Measurements from ENCODE around the gene PCDHGB5. TPM values are rescaled to one million over a fixed set of nuclear protein-coding genes. Genes with fewer than 3 reads are reported as not detected.
"Not testable (repeated sequence)": the region's sequence is repeated elsewhere in the genome, so short reads cannot be mapped to it uniquely, and the experiment has no call there.

The PCDHGB5 gene
- polyA plus RNA-seq, 1 donor from 2014 or later, result 1.9 TPM

DNA sequence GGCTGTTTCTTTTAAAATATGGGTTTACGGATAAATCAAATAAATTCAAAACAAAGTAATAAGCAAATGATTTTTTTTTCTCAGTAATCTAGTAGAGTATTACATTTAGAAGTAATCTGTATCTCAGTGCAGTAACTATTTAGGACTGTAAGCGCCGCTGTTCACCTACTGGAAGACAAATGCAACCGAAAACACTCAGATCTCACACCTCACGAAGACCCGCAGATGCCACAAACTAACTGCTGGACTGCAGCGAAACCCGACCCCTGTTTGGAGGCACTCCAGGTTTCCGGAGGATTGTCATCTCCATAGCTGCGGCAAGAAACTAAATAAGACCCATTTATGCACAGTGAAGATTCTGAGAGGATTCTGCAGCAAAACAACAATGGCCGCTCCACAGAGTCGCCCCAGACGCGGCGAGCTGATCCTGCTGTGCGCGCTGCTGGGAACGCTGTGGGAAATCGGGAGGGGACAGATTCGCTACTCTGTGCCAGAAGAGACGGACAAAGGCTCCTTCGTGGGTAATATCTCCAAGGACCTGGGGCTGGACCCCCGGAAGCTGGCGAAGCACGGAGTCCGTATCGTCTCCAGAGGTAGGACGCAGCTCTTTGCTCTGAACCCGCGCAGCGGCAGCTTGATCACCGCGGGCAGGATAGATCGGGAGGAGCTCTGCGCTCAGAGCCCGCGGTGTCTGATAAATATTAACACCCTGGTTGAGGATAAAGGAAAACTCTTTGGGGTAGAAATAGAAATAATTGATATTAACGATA lies 5.1 kb upstream of the PCDHGB5 start, which contains the start of gene PCDHGA8:
PCDHGA8 (plus strand) TSS at position 205 of the 770 bp plus-strand sequence; CDS start at position 386, 181 bp downstream.
- H3K4me1 Mint-ChIP-seq, result peaks cover 0 to 4% (median 2%) of the 10 kb centered on the region in 3 donors
- H3K36me3 Mint-ChIP-seq, result peaks cover 3% of the 10 kb centered on the region
- no peak within 1 kb of the TSS for H3K4me3 Mint-ChIP-seq
- peaks cover 32% of the 10 kb centered on the region for H3K27me3 Mint-ChIP-seq
- H3K27ac Mint-ChIP-seq, result peak within 1 kb of the TSS in 2 of 3 donors; percentile 53 to 76
- H3K9me3 Mint-ChIP-seq, result peaks cover 10 to 27% (median 22%) of the 10 kb centered on the region in 3 donors

- peaks cover 0 to 4% (median 2%) of the 10 kb centered on the region in 3 donors for H3K4me1 Mint-ChIP-seq
- H3K4me3 Mint-ChIP-seq, result no peak overlapping the region
- peaks cover 10 to 26% (median 22%) of the 10 kb centered on the region in 3 donors for H3K9me3 Mint-ChIP-seq
- peaks cover 3% of the 10 kb centered on the region for H3K36me3 Mint-ChIP-seq
- peak overlapping the region in 1 of 3 donors; percentile 62 for H3K27ac Mint-ChIP-seq
- H3K27me3 Mint-ChIP-seq, result peaks cover 32% of the 10 kb centered on the region
Observed at GRCh38 chr5:141393267-141393666, 4.5 kb upstream of the PCDHGB5 start.

GRCh38 chr5:141394401-141395187 lies 3.2 kb upstream of the PCDHGB5 start:
- peaks cover 36% of the 10 kb centered on the region for H3K27me3 Mint-ChIP-seq
- peak overlapping the region in 1 of 3 donors; percentile 83 for H3K27ac Mint-ChIP-seq
- peaks cover 9 to 29% (median 24%) of the 10 kb centered on the region in 3 donors for H3K9me3 Mint-ChIP-seq

GRCh38 chr5:141398608-141399007 lies 861 bp downstream of the PCDHGB5 start:
- peak overlapping the region in 2 of 4 donors; percentile 8 to 81 for H3K4me3 Mint-ChIP-seq
- H3K36me3 Mint-ChIP-seq, result peaks cover 4% of the 10 kb centered on the region
- peak overlapping the region in 2 of 3 donors; percentile 46 to 51 for H3K27ac Mint-ChIP-seq
- H3K4me1 Mint-ChIP-seq, result peaks cover 0 to 3% (median 3%) of the 10 kb centered on the region in 3 donors
- peaks cover 5 to 35% (median 19%) of the 10 kb centered on the region in 3 donors for H3K9me3 Mint-ChIP-seq
- H3K27me3 Mint-ChIP-seq, result peaks cover 42% of the 10 kb centered on the region

More at GRCh38 chr5:141394401-141395187, 3.2 kb upstream of the PCDHGB5 start:
- not testable (repeated sequence) for H3K36me3 Mint-ChIP-seq, H3K4me1 Mint-ChIP-seq
- peak overlapping the region in 1 of 4 donors; percentile 17 for H3K4me3 Mint-ChIP-seq

DNA sequence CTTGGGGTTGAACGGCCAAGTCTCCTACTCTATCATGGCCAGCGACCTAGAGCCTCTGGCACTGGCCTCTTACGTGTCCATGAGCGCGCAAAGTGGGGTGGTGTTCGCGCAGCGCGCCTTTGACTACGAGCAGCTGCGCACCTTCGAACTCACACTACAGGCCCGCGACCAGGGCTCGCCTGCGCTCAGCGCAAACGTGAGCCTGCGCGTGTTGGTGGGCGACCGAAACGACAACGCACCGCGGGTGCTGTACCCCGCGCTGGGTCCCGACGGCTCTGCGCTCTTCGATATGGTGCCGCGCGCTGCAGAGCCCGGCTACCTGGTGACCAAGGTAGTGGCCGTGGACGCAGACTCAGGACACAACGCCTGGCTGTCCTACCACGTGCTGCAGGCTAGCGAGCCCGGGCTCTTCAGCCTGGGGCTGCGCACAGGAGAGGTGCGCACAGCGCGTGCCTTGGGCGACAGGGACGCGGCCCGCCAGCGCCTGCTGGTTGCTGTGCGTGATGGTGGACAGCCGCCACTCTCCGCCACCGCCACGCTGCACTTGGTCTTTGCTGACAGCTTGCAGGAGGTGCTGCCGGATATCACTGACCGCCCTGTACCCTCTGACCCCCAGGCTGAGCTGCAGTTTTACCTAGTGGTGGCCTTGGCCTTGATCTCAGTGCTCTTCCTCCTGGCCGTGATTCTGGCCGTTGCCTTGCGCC lies 2.0 kb downstream of the PCDHGB5 start:
- H3K27ac Mint-ChIP-seq, result peak overlapping the region in 2 of 3 donors; percentile 51 to 87
- peak overlapping the region in 3 of 4 donors; percentile 2 to 75 (median 38) for H3K4me3 Mint-ChIP-seq
- peaks cover 0 to 3% (median 3%) of the 10 kb centered on the region in 3 donors for H3K4me1 Mint-ChIP-seq
- peaks cover 4 to 40% (median 21%) of the 10 kb centered on the region in 3 donors for H3K9me3 Mint-ChIP-seq
- H3K27me3 Mint-ChIP-seq, result peaks cover 46% of the 10 kb centered on the region
- H3K36me3 Mint-ChIP-seq, result peaks cover 4% of the 10 kb centered on the region

GRCh38 chr5:141402553-141403243 lies 5.0 kb downstream of the PCDHGB5 start, which contains the start of gene PCDHGA9:
Gene PCDHGA9, plus strand, starts transcription at chr5:141402778. Its CDS starts 175 bp downstream, at chr5:141402953.
- Mint-ChIP-seq H3K27me3 (peaks cover 53% of the 10 kb centered on the region), H3K36me3 (peaks cover 4% of the 10 kb centered on the region), H3K9me3 (peaks cover 7 to 32% (median 21%) of the 10 kb centered on the region in 3 donors), H3K4me3 (peak within 1 kb of the TSS; percentile 23 to 93 (median 75)), H3K4me1 (peaks cover 0 to 3% (median 3%) of the 10 kb centered on the region in 3 donors), H3K27ac (peak within 1 kb of the TSS; percentile 34 to 76 (median 74))

- peak overlapping the region in 2 of 4 donors; percentile 39 to 78 for H3K4me3 Mint-ChIP-seq
- peak overlapping the region in 1 of 3 donors; percentile 74 for H3K27ac Mint-ChIP-seq
- peaks cover 7 to 36% (median 21%) of the 10 kb centered on the region in 3 donors for H3K9me3 Mint-ChIP-seq
- peaks cover 58% of the 10 kb centered on the region for H3K27me3 Mint-ChIP-seq
- peaks cover 4% of the 10 kb centered on the region for H3K36me3 Mint-ChIP-seq
- peaks cover 0 to 3% (median 3%) of the 10 kb centered on the region in 3 donors for H3K4me1 Mint-ChIP-seq
Observed at GRCh38 chr5:141403387-141403786, 5.6 kb downstream of the PCDHGB5 start.

DNA sequence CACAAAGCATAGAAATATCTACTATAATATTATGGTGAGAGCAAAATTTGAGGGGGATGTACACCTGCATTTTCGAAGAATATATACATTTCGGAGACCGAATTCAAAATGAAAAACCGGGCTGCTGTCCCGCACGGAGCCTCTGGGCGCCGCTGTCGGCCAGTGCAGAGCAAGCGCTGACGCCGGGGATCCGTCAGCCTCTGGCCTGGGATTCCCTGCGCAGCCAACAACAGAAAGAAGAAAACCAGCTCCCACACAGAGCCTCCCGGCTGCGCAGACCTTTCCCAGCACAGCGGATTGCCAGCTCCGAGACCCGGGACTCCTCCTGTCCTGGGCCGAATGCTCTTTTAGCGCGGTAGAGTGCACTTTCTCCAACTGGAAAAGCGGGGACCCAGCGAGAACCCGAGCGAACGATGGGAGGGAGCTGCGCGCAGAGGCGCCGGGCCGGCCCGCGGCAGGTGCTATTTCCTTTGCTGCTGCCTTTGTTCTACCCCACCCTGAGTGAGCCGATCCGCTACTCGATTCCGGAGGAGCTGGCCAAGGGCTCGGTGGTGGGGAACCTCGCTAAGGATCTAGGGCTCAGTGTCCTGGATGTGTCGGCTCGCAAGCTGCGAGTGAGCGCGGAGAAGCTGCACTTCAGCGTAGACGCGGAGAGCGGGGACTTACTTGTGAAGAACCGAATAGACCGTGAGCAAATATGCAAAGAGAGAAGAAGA lies 10.2 kb downstream of the PCDHGB5 start, which contains the start of gene PCDHGB6:
PCDHGB6 (plus strand) TSS at position 232 of the 716 bp plus-strand sequence; CDS start at position 414, 182 bp downstream.
- not testable (repeated sequence) for H3K4me1 Mint-ChIP-seq, H3K36me3 Mint-ChIP-seq
- Mint-ChIP-seq H3K27me3 (peaks cover 55% of the 10 kb centered on the region), H3K27ac (peak within 1 kb of the TSS; percentile 73 to 86 (median 76)), H3K4me3 (peak within 1 kb of the TSS; percentile 59 to 93 (median 78)), H3K9me3 (peaks cover 6 to 33% (median 19%) of the 10 kb centered on the region in 3 donors)

GRCh38 chr5:141409598-141410306 lies 12.0 kb downstream of the PCDHGB5 start:
- peaks cover 58% of the 10 kb centered on the region for H3K27me3 Mint-ChIP-seq
- H3K27ac Mint-ChIP-seq, result peak overlapping the region in 2 of 3 donors; percentile 69 to 76
- peaks cover 9 to 34% (median 10%) of the 10 kb centered on the region in 3 donors for H3K9me3 Mint-ChIP-seq
- H3K36me3 Mint-ChIP-seq, result peaks cover 6% of the 10 kb centered on the region
- H3K4me1 Mint-ChIP-seq, result peaks cover 7 to 13% (median 7%) of the 10 kb centered on the region in 3 donors
- H3K4me3 Mint-ChIP-seq, result no peak overlapping the region

DNA sequence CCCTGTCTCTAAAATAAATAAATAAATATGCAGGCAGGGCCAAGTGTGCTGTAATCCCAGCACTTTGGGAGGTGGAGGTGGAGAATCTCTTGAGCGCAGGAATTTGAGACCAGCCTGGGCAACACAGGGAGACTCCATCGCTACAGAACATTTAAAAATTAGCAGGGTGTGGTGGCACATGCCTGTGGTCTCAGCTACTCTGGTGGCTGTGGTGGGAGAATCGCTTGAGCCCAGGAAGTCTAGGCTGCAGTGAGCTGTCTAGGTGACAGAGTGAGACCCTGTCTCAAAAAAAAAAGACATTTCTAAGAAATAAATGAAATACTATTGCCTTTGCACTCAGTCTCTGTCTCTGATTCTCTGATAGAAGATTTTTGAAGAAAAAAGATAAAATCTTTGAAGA lies 13.8 kb downstream of the PCDHGB5 start:
- Mint-ChIP-seq H3K9me3 (peaks cover 9 to 42% (median 10%) of the 10 kb centered on the region in 3 donors), H3K4me1 (peaks cover 10 to 15% (median 14%) of the 10 kb centered on the region in 3 donors), H3K4me3 (peak overlapping the region in 1 of 4 donors; percentile 24), H3K36me3 (peaks cover 6% of the 10 kb centered on the region), H3K27ac (peak overlapping the region in 2 of 3 donors; percentile 40 to 69), H3K27me3 (peaks cover 55% of the 10 kb centered on the region)

- Mint-ChIP-seq H3K36me3 (peaks cover 6% of the 10 kb centered on the region), H3K4me3 (peak within 1 kb of the TSS; percentile 83 to 99 (median 96)), H3K9me3 (peaks cover 6 to 39% (median 13%) of the 10 kb centered on the region in 3 donors), H3K4me1 (peaks cover 12 to 17% (median 17%) of the 10 kb centered on the region in 3 donors), H3K27ac (peak within 1 kb of the TSS; percentile 40 to 99 (median 88)), H3K27me3 (peaks cover 51% of the 10 kb centered on the region)
Observed at GRCh38 chr5:141412854-141413539, 15.2 kb downstream of the PCDHGB5 start, which contains the start of gene PCDHGA10. Gene PCDHGA10, plus strand, starts transcription at chr5:141412987. Its CDS starts 189 bp downstream, at chr5:141413176.

Data from IgD-negative memory B cell (primary cell).